Body of pancreas (tissue), 4 donors: Measurements from ENCODE around the gene BARX1.

ENCODE experiments used
- POLR2A ChIP-seq, 3 donors: fragments of 450-650 bp; IDR thresholded peaks; one replicate each; pipeline ENCODE4 v1.6.1; 2016; ENCODE audit warnings: antibody characterized with exemption in 3 of 3, mild to moderate bottlenecking in 2 of 3
- TF ChIP-seq, protein P1 (sequence below), 7 experiments: fragments of 450-650 bp in 4 of 7; fragments of 200-600 bp in 3 of 7; sonication (generic) in 3 of 7; IDR thresholded peaks; one replicate each; pipeline ENCODE4 v1.5.1; 2016 to 2019; ENCODE audit warnings: antibody characterized with exemption in 7 of 7

GRCh38 chr9:93968451-93969327 is 13.5 kb upstream of the BARX1 start:
- TF ChIP-seq POLR2A (IDR thresholded peaks at IDR 0.05), result no peak
- TF ChIP-seq, protein P1, sequence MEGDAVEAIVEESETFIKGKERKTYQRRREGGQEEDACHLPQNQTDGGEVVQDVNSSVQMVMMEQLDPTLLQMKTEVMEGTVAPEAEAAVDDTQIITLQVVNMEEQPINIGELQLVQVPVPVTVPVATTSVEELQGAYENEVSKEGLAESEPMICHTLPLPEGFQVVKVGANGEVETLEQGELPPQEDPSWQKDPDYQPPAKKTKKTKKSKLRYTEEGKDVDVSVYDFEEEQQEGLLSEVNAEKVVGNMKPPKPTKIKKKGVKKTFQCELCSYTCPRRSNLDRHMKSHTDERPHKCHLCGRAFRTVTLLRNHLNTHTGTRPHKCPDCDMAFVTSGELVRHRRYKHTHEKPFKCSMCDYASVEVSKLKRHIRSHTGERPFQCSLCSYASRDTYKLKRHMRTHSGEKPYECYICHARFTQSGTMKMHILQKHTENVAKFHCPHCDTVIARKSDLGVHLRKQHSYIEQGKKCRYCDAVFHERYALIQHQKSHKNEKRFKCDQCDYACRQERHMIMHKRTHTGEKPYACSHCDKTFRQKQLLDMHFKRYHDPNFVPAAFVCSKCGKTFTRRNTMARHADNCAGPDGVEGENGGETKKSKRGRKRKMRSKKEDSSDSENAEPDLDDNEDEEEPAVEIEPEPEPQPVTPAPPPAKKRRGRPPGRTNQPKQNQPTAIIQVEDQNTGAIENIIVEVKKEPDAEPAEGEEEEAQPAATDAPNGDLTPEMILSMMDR (IDR thresholded peaks at IDR 0.05), result no peak
